Neural cell (in vitro differentiated cells): ENCODE data around the gene MINDY4. TPM values are rescaled to one million over a fixed set of nuclear protein-coding genes. Genes with fewer than 3 reads are reported as not detected.

Experiments
- H2AFZ ChIP-seq: fragments of 200-600, 300-800 bp; sonication (generic), shearing (Covaris generic); 2 replicates; pipeline ENCODE4 v1.6.0; 2014; ENCODE audit warnings: low read depth, mild to moderate bottlenecking, antibody characterized with exemption, low read length, moderate library complexity
- H3F3A ChIP-seq: fragments of 200-600 bp; shearing (Covaris generic); 2 replicates; pipeline ENCODE4 v1.6.1; 2016; ENCODE audit warnings: mild to moderate bottlenecking, moderate library complexity, mixed read lengths, antibody characterized with exemption, low read length; ENCODE audit not compliant: insufficient read depth, poor library complexity, severe bottlenecking
- H3K27ac ChIP-seq: fragments of 200-600, 300-800 bp; sonication (generic), shearing (Covaris generic); 2 replicates; pipeline ENCODE4 v1.5.1; 2014; ENCODE audit warnings: mild to moderate bottlenecking, low read length, moderate library complexity
- H3K27me3 ChIP-seq: fragments of 300-800, 200-600 bp; sonication (generic), shearing (Covaris generic); 2 replicates; pipeline ENCODE4 v1.6.0; 2014; ENCODE audit warnings: mild to moderate bottlenecking, low read depth, low read length, moderate library complexity; ENCODE audit not compliant: insufficient read depth
- H3K36me3 ChIP-seq: fragments of 300-800, 200-600 bp; sonication (generic), shearing (Covaris generic); 2 replicates; pipeline ENCODE4 v1.5.1; 2014; ENCODE audit warnings: mild to moderate bottlenecking, antibody characterized with exemption, low read length, moderate library complexity; ENCODE audit not compliant: insufficient read depth
- H3K4me2 ChIP-seq: fragments of 300-800, 200-600 bp; sonication (generic), shearing (Covaris generic); 2 replicates; pipeline ENCODE4 v1.6.0; 2014; ENCODE audit warnings: mild to moderate bottlenecking, low read length
- H3K4me3 ChIP-seq: fragments of 300-800, 200-600 bp; sonication (generic), shearing (Covaris generic); 2 replicates; pipeline ENCODE4 v1.5.1; 2014; ENCODE audit warnings: mild to moderate bottlenecking, low read length, moderate library complexity
- H3K79me2 ChIP-seq: fragments of 200-600 bp; shearing (Covaris generic); replicated peaks from 2 replicates; pipeline ENCODE4 v1.6.0; 2014; ENCODE audit warnings: mild to moderate bottlenecking, low read length, moderate library complexity; ENCODE audit not compliant: insufficient read depth
- H3K9ac ChIP-seq: fragments of 300-800, 200-600 bp; sonication (generic), shearing (Covaris generic); 2 replicates; pipeline ENCODE4 v1.6.1; 2016; ENCODE audit warnings: mild to moderate bottlenecking, low read length, mixed read lengths
- H3K9me2 ChIP-seq: fragments of 200-600 bp; shearing (Covaris generic); 2 replicates; pipeline ENCODE4 v1.6.1; 2016; ENCODE audit warnings: mild to moderate bottlenecking, low read length, mixed read lengths; ENCODE audit not compliant: insufficient read depth
- H3K9me3 ChIP-seq: fragments of 200-600, 300-800 bp; sonication (generic), shearing (Covaris generic); 2 replicates; pipeline ENCODE4 v1.6.1; 2016; ENCODE audit warnings: mild to moderate bottlenecking, mixed run types, low read length, moderate library complexity, mixed read lengths
- H4K20me1 ChIP-seq: fragments of 200-600 bp; shearing (Covaris generic); 2 replicates; pipeline ENCODE4 v1.6.1; 2016; ENCODE audit warnings: mild to moderate bottlenecking, mixed run types; ENCODE audit not compliant: insufficient read depth
- CTCF ChIP-seq: fragments of 450-650 bp; IDR thresholded peaks from 2 replicates; pipeline ENCODE4 v1.5.1; 2014; ENCODE audit warnings: antibody characterized with exemption, mild to moderate bottlenecking, moderate library complexity; ENCODE audit not compliant: poor library complexity, severe bottlenecking
- EP300 ChIP-seq: fragments of 450-650 bp; conservative IDR thresholded peaks from 2 replicates; pipeline ENCODE4 v1.6.1; 2014; ENCODE audit warnings: antibody characterized with exemption, mild to moderate bottlenecking, moderate library complexity; ENCODE audit not compliant: poor library complexity, severe bottlenecking
- EZH2 ChIP-seq: fragments of 200-600, 300-800 bp; shearing (Covaris generic), sonication (generic); IDR thresholded peaks from 2 replicates; pipeline ENCODE4 v1.6.1; 2014; ENCODE audit warnings: antibody characterized with exemption, low read length, borderline replicate concordance, mild to moderate bottlenecking; ENCODE audit not compliant: insufficient read depth, poor library complexity, severe bottlenecking
- MXI1 ChIP-seq: fragments of 450-650 bp; conservative IDR thresholded peaks from 2 replicates; pipeline ENCODE4 v1.6.1; 2014; ENCODE audit warnings: antibody characterized with exemption, mild to moderate bottlenecking; ENCODE audit not compliant: poor library complexity, severe bottlenecking
- POLR2AphosphoS5 ChIP-seq: IDR thresholded peaks from 2 replicates; pipeline ENCODE4 v1.6.1; 2012
- RAD21 ChIP-seq: fragments of 450-650 bp; conservative IDR thresholded peaks from 2 replicates; pipeline ENCODE4 v1.6.1; 2014; ENCODE audit warnings: antibody characterized with exemption, mild to moderate bottlenecking, moderate library complexity
- REST ChIP-seq: IDR thresholded peaks from 2 replicates; pipeline ENCODE4 v1.6.1; 2012; ENCODE audit warnings: borderline replicate concordance
- SMC3 ChIP-seq: fragments of 450-650 bp; conservative IDR thresholded peaks from 2 replicates; pipeline ENCODE4 v1.6.1; 2014; ENCODE audit warnings: antibody characterized with exemption, mild to moderate bottlenecking, moderate library complexity; ENCODE audit not compliant: poor library complexity
- TAF1 ChIP-seq: IDR thresholded peaks from 2 replicates; pipeline ENCODE4 v1.6.1; 2012; ENCODE audit warnings: low read depth
- polyA minus RNA-seq: library from RNA; depleted of rRNA, polyadenylated mRNA; stranded (reverse); fragments of >200 nt; gene quantifications from 2 replicates; pipeline ENCODE4 v1.2.3, GENCODE V29; 2014
- polyA plus RNA-seq: library from polyadenylated mRNA; depleted of rRNA; stranded (reverse); fragments of >200 nt; gene quantifications from 2 replicates; pipeline ENCODE4 v1.2.3, GENCODE V29; 2014

MINDY4 gene
- polyA plus RNA-seq: 1.0 and 1.6 TPM in 2 replicates
- polyA minus RNA-seq: 3.4 and 4.2 TPM in 2 replicates

- H3K27ac ChIP-seq: no peak within 1 kb of the TSS
These were observed at the start of gene MINDY4 for GRCh38 chr7:30771174-30771879. Gene MINDY4, plus strand, starts transcription at chr7:30771417. Its CDS starts 77 bp downstream, at chr7:30771494.

GRCh38 chr7:30722187-30722586, 49.0 kb upstream of the MINDY4 start:
- Histone ChIP-seq H3K4me3 (no peak overlapping the region), H3K9me2 (no peaks in the 10 kb centered on the region), H3K9ac (no peak overlapping the region), H2AFZ (no peak overlapping the region), H3F3A (no peaks in the 10 kb centered on the region), H3K4me2 (no peak overlapping the region), H3K27ac (no peak overlapping the region), H3K9me3 (no peaks in the 10 kb centered on the region), H3K27me3 (no peaks in the 10 kb centered on the region), H3K36me3 (no peaks in the 10 kb centered on the region), H3K79me2 (no peaks in the 10 kb centered on the region), H4K20me1 (no peaks in the 10 kb centered on the region)
- TF ChIP-seq EZH2: no peak
- TF ChIP-seq EP300: no peak
- TF ChIP-seq MXI1: no peak
- TF ChIP-seq REST: no peak
- TF ChIP-seq TAF1: no peak
- no peak for TF ChIP-seq POLR2AphosphoS5
- no peak for TF ChIP-seq SMC3
- TF ChIP-seq RAD21: no peak

More at GRCh38 chr7:30771174-30771879, at the start of gene MINDY4:
- H3K27me3 ChIP-seq: no peaks in the 10 kb centered on the region
- peak within 1 kb of the TSS; percentile 89 for H3K4me3 ChIP-seq
- no peaks in the 10 kb centered on the region for H3F3A ChIP-seq
- H3K9ac ChIP-seq: peak within 1 kb of the TSS; percentile 58
- no peaks in the 10 kb centered on the region for H3K9me2 ChIP-seq
- H4K20me1 ChIP-seq: no peaks in the 10 kb centered on the region
- peak within 1 kb of the TSS; percentile 26 for H3K4me2 ChIP-seq
- TF ChIP-seq MXI1 (peak; percentile 78), CTCF (peak; percentile 32), TAF1 (no peak), REST (no peak)
- no peaks in the 10 kb centered on the region for H3K36me3 ChIP-seq
- peak within 1 kb of the TSS; percentile 56 for H2AFZ ChIP-seq
- no peaks in the 10 kb centered on the region for H3K9me3 ChIP-seq
- peaks cover 3% of the 10 kb centered on the region for H3K79me2 ChIP-seq
